HL-60 (cell line): ENCODE measurements around the gene FOCAD.

Experiments
- CTCF ChIP-seq: IDR thresholded peaks from one replicate; pipeline ENCODE4 v1.5.1; 2011; ENCODE audit warnings: low read length, control low read depth, inconsistent platforms; ENCODE audit not compliant: insufficient read depth
- POLR2AphosphoS5 ChIP-seq: IDR thresholded peaks from 2 replicates; pipeline ENCODE4 v1.6.1; 2012; ENCODE audit warnings: low read depth

DNA sequence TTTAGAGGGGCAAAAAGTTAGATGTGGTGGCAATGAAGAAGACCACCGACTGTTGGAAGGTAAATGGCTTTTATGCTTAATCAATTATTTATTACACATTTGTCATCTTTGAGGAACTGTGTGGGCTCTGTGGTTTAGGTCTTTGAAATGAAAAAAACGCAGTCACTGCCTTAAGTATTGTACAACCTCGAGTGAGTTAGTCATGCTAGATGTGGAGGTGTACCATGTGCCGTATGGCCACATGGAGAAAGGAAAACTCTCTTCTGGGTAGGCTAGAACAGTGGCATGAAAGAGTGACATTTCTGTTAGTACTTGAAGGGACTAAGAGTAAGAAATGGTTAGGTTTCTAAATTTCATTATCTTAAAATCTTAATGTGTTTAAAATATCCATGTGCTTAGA is 181.3 kb downstream of the FOCAD start:
- TF ChIP-seq CTCF (no peak), POLR2AphosphoS5 (no peak)
